GM18519 (cell line): ENCODE results near the gene PLEKHG3.

ENCODE experiments used
- ATAC-seq: cut with Tn5 transposase; IDR thresholded peaks from one replicate; pipeline ENCODE4 v1.9.1; 2021; ENCODE audit warnings: mild to moderate bottlenecking, moderate library complexity; ENCODE audit not compliant: unreplicated experiment, low FRiP score

Gene PLEKHG3

GRCh38 chr14:64741961-64742360 lies 37.7 kb downstream of the PLEKHG3 start:
- no peak for ATAC-seq

- ATAC-seq, result no peak
These were observed 38.8 kb downstream of the PLEKHG3 start for GRCh38 chr14:64743061-64743460.

GRCh38 chr14:64745511-64746091 lies 41.4 kb downstream of the PLEKHG3 start:
- no peak for ATAC-seq

DNA sequence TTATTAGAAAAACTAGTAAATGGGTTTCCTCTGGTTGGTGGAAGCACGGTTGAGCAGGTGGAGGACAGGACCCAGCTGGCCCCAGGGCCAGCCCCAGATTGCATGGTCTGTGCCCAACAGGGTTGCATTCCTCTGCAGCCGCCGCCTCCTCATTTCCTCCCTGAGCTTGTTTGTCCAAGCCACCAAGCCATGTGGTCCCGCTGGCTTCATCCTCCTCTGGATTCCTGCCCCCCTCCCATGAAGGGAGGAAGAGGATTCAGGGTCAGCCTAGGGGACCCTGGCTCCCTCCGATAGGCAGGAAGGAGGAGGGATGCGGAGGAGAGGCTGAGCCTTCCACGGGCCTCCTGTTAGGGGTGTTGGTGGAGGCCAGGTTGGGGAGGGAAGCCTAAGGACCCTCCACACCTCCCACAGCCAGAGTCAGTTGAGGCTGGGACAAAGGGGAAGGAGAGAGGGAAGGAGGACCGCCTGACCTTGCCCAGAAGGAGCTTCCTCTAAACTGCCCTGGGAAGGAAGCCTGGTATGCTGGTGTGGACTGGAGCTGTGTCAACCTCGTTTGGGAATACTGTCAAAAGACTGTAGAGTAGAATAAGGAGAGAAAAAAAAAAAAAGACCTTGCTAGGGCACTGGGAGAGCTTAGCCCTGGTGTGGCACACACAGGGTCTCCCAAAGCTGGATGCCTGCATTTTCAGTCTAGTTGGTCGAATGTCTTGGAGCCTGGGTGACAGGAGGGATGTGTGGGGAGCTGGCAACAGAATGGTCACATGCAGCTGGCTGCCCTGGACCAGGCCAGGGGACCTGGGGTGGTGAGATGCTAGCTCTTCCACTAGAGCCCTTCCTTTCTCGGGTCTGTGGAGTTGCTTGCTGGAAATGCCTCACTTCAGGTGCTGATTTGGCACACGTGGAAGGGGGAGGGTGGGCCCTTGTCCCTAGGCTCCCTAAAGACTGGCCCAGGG lies 42.4 kb downstream of the PLEKHG3 start:
- ATAC-seq, result no peak

DNA sequence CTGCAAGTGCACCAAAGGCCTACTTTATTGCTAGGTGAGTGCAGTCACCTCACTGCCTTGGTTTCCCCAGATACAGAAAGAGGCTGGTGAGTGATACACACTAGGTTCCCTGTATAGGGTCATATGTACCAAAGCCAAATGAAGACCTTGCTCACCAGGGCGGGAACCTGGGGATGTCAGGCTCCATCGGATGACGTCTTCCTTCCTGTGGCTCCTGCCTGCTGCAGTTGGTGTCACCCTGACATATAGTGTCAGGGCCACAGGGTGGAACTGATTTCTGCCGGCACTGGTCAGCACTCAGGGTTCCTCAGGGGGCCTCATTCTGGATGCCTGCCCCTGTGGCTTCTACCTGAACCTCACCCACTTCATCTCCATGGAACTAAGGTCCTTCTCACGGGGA lies 43.1 kb downstream of the PLEKHG3 start:
- ATAC-seq, result no peak

- ATAC-seq, result no peak
These were observed 44.3 kb downstream of the PLEKHG3 start for GRCh38 chr14:64748521-64748920.

DNA sequence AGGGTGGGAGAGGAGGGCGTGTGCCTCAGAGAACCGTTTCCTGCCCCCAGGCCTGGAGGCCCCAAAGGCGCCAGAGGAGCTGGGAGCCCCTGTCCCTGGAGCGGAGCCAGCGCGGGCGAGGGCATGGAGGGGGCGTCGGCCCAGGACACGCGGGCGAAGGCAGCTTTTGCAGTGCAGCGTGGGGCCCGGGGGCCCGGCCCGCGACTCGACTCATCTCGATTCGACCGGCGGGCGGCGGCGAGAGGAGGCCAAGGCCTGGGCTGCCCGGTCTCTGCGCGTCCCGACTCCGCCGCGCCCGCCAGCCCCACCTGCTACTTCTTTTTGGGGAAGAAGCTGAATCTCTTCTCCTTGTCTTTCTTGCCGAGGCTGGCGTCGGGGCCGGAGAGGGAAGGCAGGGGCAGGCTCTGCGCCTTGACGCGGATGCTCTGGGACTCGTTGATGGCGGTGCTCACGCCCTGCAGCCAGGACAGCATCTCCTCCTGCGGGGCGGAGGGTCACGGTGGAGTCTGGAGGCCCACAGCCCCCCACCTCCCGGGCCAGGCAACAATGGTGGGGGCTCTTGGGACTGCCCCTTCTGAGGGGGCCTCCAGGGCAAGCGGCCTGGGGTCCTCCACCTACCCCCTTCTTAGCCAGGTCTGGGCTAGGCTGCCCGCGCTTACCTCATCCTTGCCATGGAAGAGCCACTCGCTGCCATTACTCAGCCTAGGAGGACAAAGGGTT lies 44.9 kb downstream of the PLEKHG3 start:
- no peak for ATAC-seq

GRCh38 chr14:64752909-64753308 lies 48.7 kb downstream of the PLEKHG3 start:
- ATAC-seq, result no peak

- ATAC-seq, result no peak
These were observed 49.1 kb downstream of the PLEKHG3 start for GRCh38 chr14:64753374-64753773.

DNA sequence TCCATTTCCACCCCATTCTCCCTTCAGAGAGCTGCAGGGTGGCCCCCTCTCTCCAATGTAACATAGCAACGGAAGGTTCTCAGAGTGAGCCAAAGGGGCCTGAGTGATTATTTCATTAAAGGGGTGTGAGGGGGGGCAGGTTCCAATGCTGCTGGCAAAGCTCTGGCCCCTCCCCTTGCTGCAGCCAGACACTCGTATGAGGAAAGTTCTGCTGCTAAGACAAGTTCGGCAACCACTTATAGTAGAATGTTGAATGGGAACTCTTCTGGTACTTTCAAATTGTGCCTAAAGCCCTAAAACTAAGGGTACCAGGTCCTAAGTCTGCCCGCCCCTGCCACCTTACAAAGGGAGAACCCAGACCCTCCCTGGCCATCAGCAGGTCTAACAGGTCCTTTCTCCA lies 49.8 kb downstream of the PLEKHG3 start:
- no peak for ATAC-seq

GRCh38 chr14:64754685-64755084 lies 50.5 kb downstream of the PLEKHG3 start:
- ATAC-seq, result no peak

- no peak for ATAC-seq
These were observed 51.6 kb downstream of the PLEKHG3 start for GRCh38 chr14:64755781-64756221.

DNA sequence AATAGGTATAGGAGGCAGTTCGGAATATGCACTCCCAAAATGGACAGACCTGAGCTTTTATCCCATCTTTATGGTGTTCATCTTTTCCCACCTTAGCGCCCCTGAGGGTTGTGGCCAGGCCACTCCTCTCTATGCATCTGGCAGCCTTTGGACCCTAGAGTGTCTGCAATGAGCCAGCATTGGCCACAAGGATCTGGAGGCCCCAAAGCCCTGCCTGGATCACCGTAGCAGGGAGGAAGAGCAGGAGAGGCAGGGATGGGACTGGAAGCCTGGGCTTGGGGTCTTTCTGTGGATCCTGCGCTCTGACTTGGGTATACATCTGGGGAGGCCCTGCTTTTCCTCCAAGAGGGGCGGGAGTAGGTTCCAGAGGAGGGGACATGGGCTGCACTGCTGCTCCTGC lies 52.5 kb downstream of the PLEKHG3 start:
- no peak for ATAC-seq

GRCh38 chr14:64757601-64758000 lies 53.4 kb downstream of the PLEKHG3 start:
- ATAC-seq, result no peak

GRCh38 chr14:64758025-64758521 lies 53.8 kb downstream of the PLEKHG3 start:
- no peak for ATAC-seq

GRCh38 chr14:64758691-64759554 lies 54.7 kb downstream of the PLEKHG3 start:
- no peak for ATAC-seq

GRCh38 chr14:64759555-64759938 lies 55.3 kb downstream of the PLEKHG3 start:
- ATAC-seq, result no peak

GRCh38 chr14:64760146-64760755 lies 56.0 kb downstream of the PLEKHG3 start:
- ATAC-seq, result no peak

DNA sequence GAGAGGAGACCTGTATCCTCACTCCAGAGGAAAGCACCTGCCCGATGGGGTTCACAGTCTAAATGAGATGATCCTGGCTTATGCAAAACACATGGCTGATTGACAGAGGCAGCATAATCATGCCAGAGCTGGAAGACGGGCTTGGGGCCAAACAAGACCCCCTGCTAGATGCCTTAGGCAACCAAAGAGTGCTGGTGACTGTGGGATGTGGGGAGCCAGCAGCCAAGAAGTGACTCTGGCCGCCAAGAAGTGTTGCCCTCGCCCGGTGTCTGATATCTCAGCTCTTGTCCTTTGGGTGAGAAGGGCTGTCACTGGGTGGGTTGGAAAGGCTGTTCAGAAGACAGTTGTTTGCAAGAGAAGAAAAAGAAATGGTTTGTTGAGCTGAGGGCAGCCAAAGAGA lies 56.7 kb downstream of the PLEKHG3 start:
- ATAC-seq, result no peak
